ENCODE results near the gene TOR3A. TPM values are rescaled to one million over a fixed set of nuclear protein-coding genes. Genes with fewer than 3 reads are reported as not detected.
"Not testable (repeated sequence)": the region's sequence is repeated elsewhere in the genome, so short reads cannot be mapped to it uniquely, and the experiment has no call there.

Gene TOR3A
- 10 to 100 TPM; 41.3 to 64.3 (median 45.2) TPM for polyA plus RNA-seq

DNA sequence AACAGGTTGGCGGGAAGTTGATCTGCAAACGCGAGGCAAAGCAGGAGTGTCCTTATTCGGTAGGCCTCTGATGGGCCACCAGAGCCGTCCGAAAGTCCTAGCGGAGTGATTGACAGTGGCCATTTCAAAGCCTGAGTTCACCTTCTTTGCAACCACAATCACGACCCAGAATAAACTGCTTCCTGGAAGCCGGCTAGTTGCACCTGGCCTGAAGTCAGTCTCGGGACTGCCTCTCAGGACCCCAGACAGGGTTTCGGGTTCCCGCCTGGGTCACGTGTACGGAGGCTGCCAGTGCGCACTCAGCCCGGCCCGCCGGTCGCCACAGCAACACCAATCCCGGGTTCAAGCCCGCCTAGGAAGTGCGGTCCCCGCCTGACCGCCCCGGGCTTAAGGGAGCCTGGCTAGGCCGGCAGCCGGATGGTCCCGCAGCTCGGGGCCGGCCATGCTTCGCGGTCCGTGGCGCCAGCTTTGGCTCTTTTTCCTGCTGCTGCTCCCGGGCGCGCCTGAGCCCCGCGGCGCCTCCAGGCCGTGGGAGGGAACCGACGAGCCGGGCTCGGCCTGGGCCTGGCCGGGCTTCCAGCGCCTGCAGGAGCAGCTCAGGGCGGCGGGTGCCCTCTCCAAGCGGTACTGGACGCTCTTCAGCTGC lies at the start of gene TOR3A:
TSS of gene TOR3A (plus strand) at position 384 of the 646 bp plus-strand sequence. CDS start at position 443, 59 bp downstream.
- peak; percentile 80 to 85 (median 85) for DNase-seq
- Mint-ChIP-seq H3K27me3 (ENCODE audit: low read depth in 3 of 3) (peaks cover 0 to 3% (median 2%) of the 10 kb centered on the region in 3 donors), H3K36me3 (peaks cover 0 to 3% (median 0%) of the 10 kb centered on the region in 3 donors), H3K9me3 (no peaks in the 10 kb centered on the region), H3K27ac (peak within 1 kb of the TSS; percentile 90 to 95 (median 92)), H3K4me1 (peaks cover 32 to 37% of the 10 kb centered on the region in 2 donors), H3K4me3 (peak within 1 kb of the TSS; percentile 95 to 98 (median 96))

DNA sequence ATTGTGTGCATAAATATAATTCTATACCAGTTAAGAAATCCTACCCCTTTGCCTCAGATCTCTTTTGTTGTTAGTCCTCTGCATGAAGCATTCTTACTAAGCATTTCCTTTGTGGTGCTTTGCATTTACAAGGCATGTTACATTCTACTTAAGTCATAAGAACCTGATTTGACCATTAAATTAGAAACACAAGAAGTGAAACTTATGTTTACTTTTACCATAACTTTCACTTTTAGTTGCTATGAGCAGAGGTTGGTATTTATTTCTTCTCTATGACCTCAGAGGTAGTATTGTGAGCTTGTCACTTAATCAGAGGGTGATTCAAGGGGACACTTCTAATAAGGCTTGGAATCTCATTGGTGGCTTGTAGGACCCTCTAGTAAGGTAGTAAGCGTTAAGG lies 47.1 kb upstream of the TOR3A start:
- H3K36me3 Mint-ChIP-seq = no peaks in the 10 kb centered on the region
- peak overlapping the region; percentile 64 to 87 (median 78) for H3K27ac Mint-ChIP-seq
- H3K9me3 Mint-ChIP-seq = no peaks in the 10 kb centered on the region
- DNase-seq = peak in 2 of 3 donors; percentile 13
- H3K4me1 Mint-ChIP-seq = peaks cover 46 to 79% of the 10 kb centered on the region in 2 donors
- peak overlapping the region in 3 of 5 donors; percentile 2 to 27 (median 16) for H3K4me3 Mint-ChIP-seq
- no peaks in the 10 kb centered on the region for H3K27me3 Mint-ChIP-seq (ENCODE audit: low read depth in 3 of 3)

DNA sequence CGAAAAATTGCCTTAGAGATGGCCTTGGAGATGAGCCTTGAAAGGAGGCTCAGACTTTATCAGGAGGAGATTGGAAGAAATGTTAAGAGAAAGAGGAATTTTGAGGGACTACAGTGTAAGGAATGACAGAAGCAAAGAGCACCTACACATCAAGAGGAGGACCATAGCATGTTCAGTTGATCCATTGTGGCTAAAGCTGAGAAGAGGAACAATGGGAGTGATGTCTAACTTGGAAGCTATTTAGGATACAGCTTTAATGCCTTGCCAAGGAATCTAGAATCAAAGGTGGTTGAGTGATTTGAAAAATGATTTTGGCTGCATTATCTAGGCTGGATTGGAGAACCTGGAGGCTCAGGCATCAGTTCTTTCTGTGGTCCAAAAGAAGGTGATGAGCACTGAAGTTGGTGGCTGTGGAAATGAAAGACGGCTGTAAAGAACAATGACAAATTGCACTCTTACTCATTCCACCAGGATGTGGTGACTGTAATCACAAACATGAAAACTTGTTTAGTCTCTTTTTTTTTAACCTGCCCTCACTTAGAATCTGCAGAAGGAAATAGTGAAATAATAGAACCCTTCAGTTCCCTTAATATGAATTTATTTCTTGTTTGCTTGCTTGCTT lies 44.9 kb upstream of the TOR3A start:
- H3K27me3 Mint-ChIP-seq (ENCODE audit: low read depth in 3 of 3) = no peaks in the 10 kb centered on the region
- H3K27ac Mint-ChIP-seq = peak overlapping the region in 5 of 6 donors; percentile 6 to 75 (median 19)
- no peak for DNase-seq
- peak overlapping the region in 3 of 5 donors; percentile 1 to 15 (median 8) for H3K4me3 Mint-ChIP-seq
- no peaks in the 10 kb centered on the region for H3K9me3 Mint-ChIP-seq
- peaks cover 46 to 69% of the 10 kb centered on the region in 2 donors for H3K4me1 Mint-ChIP-seq
- no peaks in the 10 kb centered on the region for H3K36me3 Mint-ChIP-seq

DNA sequence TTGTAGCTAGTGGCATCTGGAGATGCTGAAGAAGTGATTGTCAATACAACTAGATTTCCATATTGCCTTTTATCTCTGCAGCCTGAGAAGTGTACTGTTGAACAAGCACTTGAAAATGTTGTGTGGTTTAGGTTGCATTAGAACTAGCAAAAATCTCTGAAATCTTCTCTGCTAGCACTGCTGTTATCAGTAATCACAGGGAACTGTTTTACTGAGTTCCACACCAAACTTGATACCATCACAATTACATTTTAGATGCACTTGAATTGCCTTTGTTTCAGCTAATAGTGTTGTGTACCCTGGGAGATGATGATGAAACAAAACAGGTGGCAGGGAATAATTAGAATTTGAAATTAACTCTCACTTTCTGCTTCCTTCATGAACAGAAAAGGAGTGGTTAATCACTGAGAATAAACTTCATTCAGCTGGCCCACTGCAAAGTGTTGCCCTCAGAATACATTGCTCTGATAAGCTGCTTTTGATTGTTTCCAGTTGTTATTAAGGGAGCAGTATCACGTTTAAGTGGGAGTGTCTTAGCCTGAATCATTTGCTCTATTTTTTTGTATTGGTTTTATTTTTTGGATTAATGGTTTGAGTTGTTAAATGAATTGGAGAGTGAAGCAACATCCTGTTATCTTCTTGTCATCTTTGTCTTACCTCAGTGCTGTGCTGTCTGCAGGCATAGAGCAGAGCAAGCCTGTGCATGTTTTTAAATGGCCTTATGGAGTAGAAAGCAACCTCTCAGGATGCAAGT lies 43.2 kb upstream of the TOR3A start:
- H3K27ac Mint-ChIP-seq = peak overlapping the region in 4 of 6 donors; percentile 19 to 44 (median 32)
- H3K4me1 Mint-ChIP-seq = peaks cover 51 to 69% of the 10 kb centered on the region in 2 donors
- no peaks in the 10 kb centered on the region for H3K9me3 Mint-ChIP-seq
- H3K27me3 Mint-ChIP-seq (ENCODE audit: low read depth in 3 of 3) = no peaks in the 10 kb centered on the region
- H3K4me3 Mint-ChIP-seq = peak overlapping the region in 3 of 5 donors; percentile 15 to 27 (median 21)
- H3K36me3 Mint-ChIP-seq = no peaks in the 10 kb centered on the region
- no peak for DNase-seq

DNA sequence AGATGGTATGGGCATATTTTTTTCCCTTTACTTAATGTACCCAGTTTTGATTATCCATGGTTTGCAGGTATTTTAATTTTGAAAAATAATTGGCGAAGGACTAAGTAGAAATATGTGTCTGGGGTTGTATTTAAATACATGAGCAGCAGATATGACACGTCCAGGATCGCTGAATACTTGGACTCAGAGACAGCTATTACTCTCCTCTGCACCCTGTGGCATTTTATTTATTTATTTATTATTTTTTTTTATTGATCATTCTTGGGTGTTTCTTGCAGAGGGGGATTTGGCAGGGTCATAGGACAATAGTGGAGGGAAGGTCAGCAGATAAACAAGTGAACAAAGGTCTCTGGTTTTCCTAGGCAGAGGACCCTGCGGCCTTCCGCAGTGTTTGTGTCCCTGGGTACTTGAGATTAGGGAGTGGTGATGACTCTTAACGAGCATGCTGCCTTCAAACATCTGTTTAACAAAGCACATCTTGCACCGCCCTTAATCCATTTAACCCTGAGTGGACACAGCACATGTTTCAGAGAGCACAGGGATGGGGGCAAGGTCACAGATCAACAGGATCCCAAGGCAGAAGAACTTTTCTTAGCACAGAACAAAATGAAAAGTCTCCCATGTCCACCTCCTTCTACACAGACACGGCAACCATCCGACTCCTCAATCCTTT lies 42.2 kb upstream of the TOR3A start:
- not testable (repeated sequence) for H3K36me3 Mint-ChIP-seq
- H3K4me1 Mint-ChIP-seq = peaks cover 43 to 61% of the 10 kb centered on the region in 2 donors

GRCh38 chr1:179040175-179040551 lies 41.7 kb upstream of the TOR3A start:
- not testable (repeated sequence) for H3K4me3 Mint-ChIP-seq; H3K36me3 Mint-ChIP-seq; H3K27ac Mint-ChIP-seq; H3K27me3 Mint-ChIP-seq (ENCODE audit: low read depth in 3 of 3); DNase-seq; H3K9me3 Mint-ChIP-seq
- peaks cover 38 to 56% of the 10 kb centered on the region in 2 donors for H3K4me1 Mint-ChIP-seq

More for the DNA sequence above, 42.2 kb upstream of the TOR3A start:
- H3K27me3 Mint-ChIP-seq (ENCODE audit: low read depth in 3 of 3); H3K27ac Mint-ChIP-seq; DNase-seq; H3K4me3 Mint-ChIP-seq; H3K9me3 Mint-ChIP-seq: not testable (repeated sequence)

- Mint-ChIP-seq H3K4me3 (no peak overlapping the region), H3K36me3 (peaks cover 0 to 3% (median 1%) of the 10 kb centered on the region in 3 donors), H3K27me3 (ENCODE audit: low read depth in 3 of 3) (no peaks in the 10 kb centered on the region), H3K9me3 (no peaks in the 10 kb centered on the region), H3K27ac (no peak overlapping the region), H3K4me1 (peaks cover 30 to 37% of the 10 kb centered on the region in 2 donors)
- no peak for DNase-seq
These were observed 39.8 kb upstream of the TOR3A start for GRCh38 chr1:179042087-179042486.

DNA sequence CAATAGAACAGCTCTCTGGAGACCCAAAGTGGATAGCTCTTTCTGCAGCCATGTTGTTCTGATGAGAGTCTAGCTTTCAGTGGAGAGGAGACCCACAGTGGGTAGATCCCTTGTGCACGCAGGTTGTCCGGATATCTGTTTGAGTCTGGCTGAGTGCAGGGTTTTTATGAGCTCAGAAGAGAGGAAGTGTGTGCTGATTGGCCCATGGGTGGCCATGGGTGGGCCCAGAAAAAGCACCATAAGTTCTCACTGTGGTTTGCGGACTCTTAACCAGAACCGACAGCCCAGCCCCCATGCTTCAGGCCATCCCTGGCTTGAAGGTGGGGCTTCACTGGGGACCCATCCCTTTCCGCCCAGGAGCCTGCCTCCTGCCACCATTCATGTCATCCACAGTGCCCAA lies 39.2 kb upstream of the TOR3A start:
- peaks cover 24 to 31% of the 10 kb centered on the region in 2 donors for H3K4me1 Mint-ChIP-seq
- no peak for DNase-seq
- no peaks in the 10 kb centered on the region for H3K9me3 Mint-ChIP-seq
- H3K27me3 Mint-ChIP-seq (ENCODE audit: low read depth in 3 of 3) = no peaks in the 10 kb centered on the region
- H3K36me3 Mint-ChIP-seq = peaks cover 0 to 4% (median 3%) of the 10 kb centered on the region in 3 donors
- H3K27ac Mint-ChIP-seq = no peak overlapping the region
- no peak overlapping the region for H3K4me3 Mint-ChIP-seq

- peak overlapping the region in 1 of 6 donors; percentile 45 for H3K27ac Mint-ChIP-seq
These were observed 38.6 kb upstream of the TOR3A start for GRCh38 chr1:179043266-179043665.

DNA sequence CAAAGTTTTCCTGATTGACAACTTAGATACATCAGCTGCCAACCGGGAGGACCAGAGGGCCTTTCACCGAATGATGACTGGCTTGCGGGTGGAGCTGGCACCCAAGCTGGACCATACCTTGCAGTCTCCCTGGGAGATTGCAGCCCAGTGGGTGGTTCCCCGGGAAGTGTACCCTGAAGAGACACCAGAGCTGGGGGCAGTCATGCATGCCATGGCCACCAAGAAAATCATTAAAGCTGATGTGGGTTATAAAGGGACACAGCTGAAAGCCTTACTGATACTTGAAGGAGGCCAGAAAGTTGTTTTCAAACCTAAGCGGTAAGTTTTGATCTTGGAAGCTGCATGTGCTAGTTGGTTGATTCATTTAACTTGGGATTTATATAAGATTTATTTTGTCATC lies 38.0 kb upstream of the TOR3A start:
- no peak overlapping the region for H3K4me3 Mint-ChIP-seq
- H3K27me3 Mint-ChIP-seq (ENCODE audit: low read depth in 3 of 3) = no peaks in the 10 kb centered on the region
- H3K36me3 Mint-ChIP-seq = peaks cover 0 to 4% (median 3%) of the 10 kb centered on the region in 3 donors
- peak overlapping the region in 1 of 6 donors; percentile 45 for H3K27ac Mint-ChIP-seq
- H3K9me3 Mint-ChIP-seq = no peaks in the 10 kb centered on the region
- H3K4me1 Mint-ChIP-seq = peaks cover 16 to 30% of the 10 kb centered on the region in 2 donors
- no peak for DNase-seq

More at GRCh38 chr1:179043266-179043665, 38.6 kb upstream of the TOR3A start:
- Mint-ChIP-seq H3K27me3 (ENCODE audit: low read depth in 3 of 3) (no peaks in the 10 kb centered on the region), H3K4me1 (peaks cover 22 to 33% of the 10 kb centered on the region in 2 donors), H3K4me3 (no peak overlapping the region), H3K36me3 (peaks cover 0 to 4% (median 3%) of the 10 kb centered on the region in 3 donors), H3K9me3 (no peaks in the 10 kb centered on the region)
- no peak for DNase-seq

DNA sequence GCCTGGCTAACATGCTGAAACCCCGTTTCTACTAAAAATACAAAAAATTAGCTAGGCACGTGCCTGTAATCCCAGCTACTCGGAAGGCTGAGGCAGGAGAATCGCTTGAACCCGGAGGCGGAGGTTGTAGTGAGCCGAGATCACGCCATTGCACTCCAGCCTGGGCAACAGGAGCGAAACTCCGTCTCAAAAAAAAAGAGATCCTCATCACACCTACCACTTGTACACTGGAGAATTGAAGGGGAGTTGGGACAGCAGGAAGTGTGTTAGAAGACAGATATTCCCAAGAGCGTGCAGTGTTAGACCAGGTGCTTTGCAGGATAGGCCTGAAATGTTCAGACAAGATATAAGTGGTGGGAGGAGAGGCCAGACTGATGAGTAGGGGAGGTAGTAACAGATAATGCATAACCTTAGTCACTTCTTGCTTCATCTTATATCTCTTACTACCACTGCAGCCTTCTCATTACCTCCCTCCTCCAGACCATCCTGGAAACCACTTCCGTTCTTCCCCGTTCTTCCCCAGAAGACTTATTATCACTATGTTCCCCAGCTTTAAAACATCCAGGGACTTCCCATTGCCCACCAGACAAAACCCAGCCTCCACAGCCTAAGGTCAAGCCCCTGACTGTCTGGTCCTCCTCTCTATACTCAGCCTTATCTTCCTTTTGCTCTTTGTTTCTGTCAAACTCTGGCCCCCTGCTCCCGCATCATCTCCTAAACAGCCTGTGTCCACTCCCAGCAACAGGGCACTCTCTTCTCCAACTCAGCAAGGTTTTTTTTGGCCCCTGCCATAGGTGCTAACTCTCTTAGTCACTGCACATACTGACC lies 34.8 kb upstream of the TOR3A start:
- H3K4me1 Mint-ChIP-seq = peaks cover 8 to 21% of the 10 kb centered on the region in 2 donors
- peaks cover 0 to 3% (median 0%) of the 10 kb centered on the region in 3 donors for H3K27me3 Mint-ChIP-seq (ENCODE audit: low read depth in 3 of 3)
- peaks cover 0 to 4% (median 3%) of the 10 kb centered on the region in 3 donors for H3K36me3 Mint-ChIP-seq
- no peak for DNase-seq
- H3K27ac Mint-ChIP-seq = no peak overlapping the region
- no peaks in the 10 kb centered on the region for H3K9me3 Mint-ChIP-seq
- H3K4me3 Mint-ChIP-seq = no peak overlapping the region

GRCh38 chr1:179047636-179047997 lies 34.3 kb upstream of the TOR3A start:
- Mint-ChIP-seq H3K27me3 (ENCODE audit: low read depth in 3 of 3) (peaks cover 0 to 3% (median 0%) of the 10 kb centered on the region in 3 donors), H3K4me3 (no peak overlapping the region), H3K27ac (peak overlapping the region in 1 of 6 donors; percentile 25), H3K4me1 (peaks cover 5 to 15% of the 10 kb centered on the region in 2 donors), H3K9me3 (no peaks in the 10 kb centered on the region), H3K36me3 (peaks cover 0 to 4% (median 4%) of the 10 kb centered on the region in 3 donors)
- no peak for DNase-seq
